ENCODE data around the gene PPP6C. TPM values are rescaled to one million over a fixed set of nuclear protein-coding genes. Genes with fewer than 3 reads are reported as not detected.

The PPP6C gene
- total RNA-seq, 1 experiment from 2014 or later = 41.2 TPM

- Histone ChIP-seq H3K4me1 (no peaks in the 10 kb centered on the region), H3K27me3 (replicated peaks; ENCODE audit: control insufficient read depth, insufficient read depth, low read length) (no peaks in the 10 kb centered on the region), H3K4me3 (ENCODE audit: low read depth, low read length) (no peak overlapping the region), H3K36me3 (ENCODE audit: control insufficient read depth, insufficient read depth, low read length) (no peaks in the 10 kb centered on the region; the same call in none of the 2 replicates), H3K9me3 (no peaks in the 10 kb centered on the region)
- intact Hi-C loops (cut with micrococcal nuclease; ENCODE audit: unreplicated experiment) = no loop called here
- Mint-ChIP-seq H3K4me1 (ENCODE audit: low read depth, unreplicated experiment) (no peaks in the 10 kb centered on the region), H3K27me3 (ENCODE audit: insufficient read depth, unreplicated experiment) (no peaks in the 10 kb centered on the region), H3K27ac (ENCODE audit: unreplicated experiment) (no peak overlapping the region), H3K36me3 (ENCODE audit: insufficient read depth, unreplicated experiment) (peaks cover 68% of the 10 kb centered on the region), H3K4me3 (ENCODE audit: unreplicated experiment) (no peak overlapping the region), H3K9me3 (ENCODE audit: unreplicated experiment) (no peaks in the 10 kb centered on the region)
- TF ChIP-seq CTCF (IDR thresholded peaks at IDR 0.05; ENCODE audit: insufficient read depth in 1 of 2, low read depth in 1 of 2, low read length in 1 of 2, severe bottlenecking in 1 of 2, unreplicated experiment in 1 of 2) = no peak
- ChIA-PET POLR2A (no interaction called here), CTCF (no interaction called here)
- no peak for DNase-seq
- BruUV-seq (replicated peaks) = no TSS peak
Observed at GRCh38 chr9:125153712-125154367, 35.8 kb downstream of the PPP6C start.

GRCh38 chr9:125151730-125152129 lies 37.9 kb downstream of the PPP6C start:
- Mint-ChIP-seq H3K27me3 (ENCODE audit: insufficient read depth, unreplicated experiment) (no peaks in the 10 kb centered on the region), H3K4me3 (ENCODE audit: unreplicated experiment) (no peak overlapping the region), H3K27ac (ENCODE audit: unreplicated experiment) (no peak overlapping the region), H3K36me3 (ENCODE audit: insufficient read depth, unreplicated experiment) (peaks cover 58% of the 10 kb centered on the region), H3K4me1 (ENCODE audit: low read depth, unreplicated experiment) (no peaks in the 10 kb centered on the region), H3K9me3 (ENCODE audit: unreplicated experiment) (no peaks in the 10 kb centered on the region)
- no TSS peak for BruUV-seq (replicated peaks)
- Histone ChIP-seq H3K36me3 (ENCODE audit: control insufficient read depth, insufficient read depth, low read length) (no peaks in the 10 kb centered on the region; the same call in none of the 2 replicates), H3K9me3 (no peaks in the 10 kb centered on the region), H3K4me3 (ENCODE audit: low read depth, low read length) (no peak overlapping the region), H3K27me3 (replicated peaks; ENCODE audit: control insufficient read depth, insufficient read depth, low read length) (no peaks in the 10 kb centered on the region), H3K4me1 (no peaks in the 10 kb centered on the region)
- intact Hi-C loops (cut with micrococcal nuclease; ENCODE audit: unreplicated experiment) = no loop called here
- no peak for DNase-seq
- POLR2A ChIA-PET = no interaction called here
- TF ChIP-seq CTCF (IDR thresholded peaks at IDR 0.05; ENCODE audit: insufficient read depth in 1 of 2, low read depth in 1 of 2, low read length in 1 of 2, severe bottlenecking in 1 of 2, unreplicated experiment in 1 of 2) = no peak
- CTCF ChIA-PET = no interaction called here

- Histone ChIP-seq H3K4me1 (no peaks in the 10 kb centered on the region), H3K9me3 (no peaks in the 10 kb centered on the region), H3K36me3 (ENCODE audit: control insufficient read depth, insufficient read depth, low read length) (no peaks in the 10 kb centered on the region; the same call in none of the 2 replicates), H3K4me3 (ENCODE audit: low read depth, low read length) (no peak overlapping the region), H3K27me3 (replicated peaks; ENCODE audit: control insufficient read depth, insufficient read depth, low read length) (no peaks in the 10 kb centered on the region)
- Mint-ChIP-seq H3K27me3 (ENCODE audit: insufficient read depth, unreplicated experiment) (no peaks in the 10 kb centered on the region), H3K27ac (ENCODE audit: unreplicated experiment) (no peak overlapping the region), H3K4me1 (ENCODE audit: low read depth, unreplicated experiment) (no peaks in the 10 kb centered on the region), H3K4me3 (ENCODE audit: unreplicated experiment) (no peak overlapping the region), H3K36me3 (ENCODE audit: insufficient read depth, unreplicated experiment) (peaks cover 58% of the 10 kb centered on the region), H3K9me3 (ENCODE audit: unreplicated experiment) (no peaks in the 10 kb centered on the region)
- ChIA-PET CTCF (interaction anchor here (0.6 kb wide), 1 partner anchor 11 kb away, joined by 4 read pairs; no protein-coding TSS in a partner anchor), POLR2A (no interaction called here)
- TF ChIP-seq CTCF (IDR thresholded peaks at IDR 0.05; ENCODE audit: insufficient read depth in 1 of 2, low read depth in 1 of 2, low read length in 1 of 2, severe bottlenecking in 1 of 2, unreplicated experiment in 1 of 2) = no peak
- no peak for DNase-seq
- BruUV-seq (replicated peaks) = no TSS peak
- intact Hi-C loops (cut with micrococcal nuclease; ENCODE audit: unreplicated experiment) = no loop called here
Observed at GRCh38 chr9:125150349-125151245, 39.0 kb downstream of the PPP6C start.
